K562 (cell line): Measurements from ENCODE around the gene INTS1. TPM values are rescaled to one million over a fixed set of nuclear protein-coding genes. Genes with fewer than 3 reads are reported as not detected.

Source experiments
- ATAC-seq: fragments of 200-7000 bp; cut with Tn5 transposase; 3 replicates; pipeline ENCODE4 v1.9.1; 2020; ENCODE audit warnings: moderate library complexity
- BruUV-seq: library from RNA; stranded (reverse); fragments of 400-500 nt; replicated peaks from 2 replicates; lab custom pipeline; 2021; lab: Mats Ljungman, UMichigan
- CTCF ChIA-PET: fragments of 300-600 bp; formaldehyde crosslinking; extraction: SDS; loops from one replicate; lab custom pipeline; 2021; ENCODE audit warnings: low intra/inter-chr PET ratio; lab: Yijun Ruan, JAX
- POLR2A ChIA-PET: fragments of 300-600, 350-650 bp; sonication (Branson Sonifier 250); formaldehyde crosslinking; extraction: SDS; loops from one replicate; lab custom pipeline; 2021; ENCODE audit warnings: antibody characterized with exemption, inconsistent platforms; lab: Yijun Ruan, JAX
- DNase-seq, 4 experiments: peaks; one replicate each; pipeline versions ENCODE4 v3.0.0 to v3.0.0-alpha.2; 2011 to 2018; ENCODE audit warnings: low spot score in 3 of 4, mixed read lengths in 3 of 4; ENCODE audit errors: extremely low read depth in 1 of 4
- FAIRE-seq: peaks from 2 replicates; lab custom pipeline; 2011; peaks lifted over from hg19 to GRCh38; lab: Jason Lieb, UNC
- H2AFZ ChIP-seq: 2 replicates; pipeline ENCODE4 v1.6.0; 2011; ENCODE audit warnings: low read depth, low read length, control low read depth, inconsistent platforms
- H3K27ac ChIP-seq: fragments of 200-600 bp; 3 replicates; pipeline ENCODE4 v1.8.0; 2011; ENCODE audit warnings: low read depth, mild to moderate bottlenecking, control low read depth, inconsistent platforms, low read length, moderate library complexity, mixed read lengths; ENCODE audit errors: extremely low read depth
- H3K27me3 ChIP-seq, 2 experiments: fragments of 300-600 bp in 1 of 2; 2 replicates in 1 of 2; 3 replicates in 1 of 2; pipeline versions ENCODE4 v1.6.0 to v1.8.0; 2011; ENCODE audit warnings: inconsistent platforms in 2 of 2, low read length in 2 of 2, mild to moderate bottlenecking in 1 of 2, mixed read lengths in 1 of 2, moderate library complexity in 1 of 2; ENCODE audit not compliant: control insufficient read depth in 2 of 2, insufficient read depth in 2 of 2
- H3K36me3 ChIP-seq: fragments of 300-600 bp; 3 replicates; pipeline ENCODE4 v1.8.0; 2011; ENCODE audit warnings: mild to moderate bottlenecking, low read length, inconsistent platforms; ENCODE audit not compliant: control insufficient read depth, insufficient read depth
- H3K4me1 ChIP-seq, 2 experiments: fragments of 200-600 bp in 1 of 2; replicated peaks in 1 of 2; 2 replicates in 1 of 2; 3 replicates in 1 of 2; pipeline versions ENCODE4 v1.5.1 to v1.8.0; 2011; ENCODE audit warnings: inconsistent platforms in 2 of 2, low read length in 2 of 2, mild to moderate bottlenecking in 1 of 2, mixed read lengths in 1 of 2, moderate library complexity in 1 of 2; ENCODE audit not compliant: control insufficient read depth in 2 of 2, insufficient read depth in 2 of 2
- H3K4me2 ChIP-seq: 2 replicates; pipeline ENCODE4 v1.6.1; 2011; ENCODE audit warnings: low read length, control low read depth, inconsistent platforms, mixed read lengths; ENCODE audit not compliant: insufficient read depth
- H3K4me3 ChIP-seq: fragments of 200-600 bp; sonication (generic), shearing (Covaris generic); 2 replicates; pipeline ENCODE4 v1.5.1; 2016; ENCODE audit warnings: control low read depth, inconsistent platforms
- H3K79me2 ChIP-seq: fragments of 200-600 bp; 3 replicates; pipeline ENCODE4 v1.8.0; 2011; ENCODE audit warnings: low read length, inconsistent platforms; ENCODE audit not compliant: control insufficient read depth, insufficient read depth
- H3K9ac ChIP-seq, 2 experiments: 2 replicates each; pipeline versions ENCODE4 v1.6.0 to v1.6.1; 2011; ENCODE audit warnings: low read depth in 2 of 2, low read length in 2 of 2, control low read depth in 1 of 2, inconsistent platforms in 1 of 2, mild to moderate bottlenecking in 1 of 2, mixed read lengths in 1 of 2; ENCODE audit not compliant: insufficient read depth in 1 of 2
- H3K9me1 ChIP-seq: one replicate; pipeline ENCODE4 v1.6.0; 2011; ENCODE audit warnings: inconsistent platforms, mild to moderate bottlenecking, low read length, moderate library complexity; ENCODE audit not compliant: control insufficient read depth, insufficient read depth
- H3K9me3 ChIP-seq: replicated peaks from 2 replicates; pipeline ENCODE4 v1.5.1; 2011; ENCODE audit warnings: low read depth, low read length, inconsistent platforms; ENCODE audit not compliant: control insufficient read depth, insufficient read depth
- H4K20me1 ChIP-seq: replicated peaks from 2 replicates; pipeline ENCODE4 v1.6.1; 2011; ENCODE audit warnings: low read length, inconsistent platforms, mixed read lengths; ENCODE audit not compliant: control insufficient read depth, insufficient read depth
- ATF1 ChIP-seq, 2 experiments: fragments of 450-650 bp in 1 of 2; IDR thresholded peaks; 2 replicates each; pipeline ENCODE4 v1.6.1; 2016; ENCODE audit warnings: missing compliant biosample characterization in 1 of 2, missing genetic modification characterization in 1 of 2
- BRF1 ChIP-seq: IDR thresholded peaks from 3 replicates; pipeline ENCODE4 v1.6.1; 2011; ENCODE audit warnings: borderline replicate concordance, mild to moderate bottlenecking; ENCODE audit not compliant: insufficient read length; ENCODE audit errors: extremely low read depth
- FOSL1 ChIP-seq: fragments of 200-800 bp; sonication (Bioruptor generic); conservative IDR thresholded peaks from 2 replicates; pipeline ENCODE4 v1.6.1; 2016; ENCODE audit warnings: missing genetic modification characterization, missing compliant biosample characterization
- FUS ChIP-seq: fragments of 200-400 bp; formaldehyde crosslinking; optimal IDR thresholded peaks from 2 replicates; pipeline ENCODE3; 2017; ENCODE audit warnings: low read depth, low read length
- PML ChIP-seq: IDR thresholded peaks from 2 replicates; pipeline ENCODE4 v1.6.1; 2012; ENCODE audit warnings: low read length, inconsistent platforms
- POLR2G ChIP-seq: fragments of 200-400 bp; formaldehyde crosslinking; IDR thresholded peaks from 2 replicates; pipeline ENCODE4 v1.6.1; 2017; ENCODE audit warnings: low read depth, mild to moderate bottlenecking, antibody characterized with exemption, low read length, moderate library complexity
- SPI1 ChIP-seq: IDR thresholded peaks from 2 replicates; pipeline ENCODE4 v1.6.1; 2011; ENCODE audit warnings: low read depth, low read length, control low read depth, borderline replicate concordance
- ZNF24 ChIP-seq: fragments of 450-650 bp; IDR thresholded peaks from 2 replicates; pipeline ENCODE4 v1.6.1; 2016
- WGBS: fragments of 100-300 bp; shearing (Covaris generic); methylation state at CpG from one replicate; pipeline ENCODE4 v1.1.6; 2016; ENCODE audit warnings: low coverage, mixed read lengths; ENCODE audit not compliant: insufficient coverage; ENCODE audit errors: missing lambda C conversion rate; 5-methylcytosine and 5-hydroxymethylcytosine counted together
- in situ Hi-C: fragments of 300-500 bp; cut with MboI; formaldehyde crosslinking; loops from 4 replicates; pipeline ENCODE4 v1.15.0; 2018; ENCODE audit warnings: inconsistent platforms, mixed read lengths
- intact Hi-C: fragments of 100-400 bp; cut with micrococcal nuclease; formaldehyde crosslinking; loops from 2 replicates; pipeline ENCODE4 v1.14.2; 2022
- polyA plus RNA-seq, 8 experiments: library from polyadenylated mRNA; depleted of rRNA in 4 of 8; stranded (reverse) in 5 of 8; unstranded in 3 of 8; fragments of >200 nt; fragmentation: Nextera tagmentation in 2 of 8; fragmentation: Illumina TruSeq in 1 of 8; extraction: Ambion mirVana in 2 of 8; extraction: Trizol in 1 of 8; gene quantifications; 2 replicates each; pipeline versions ENCODE4 v1.2.1 to v1.2.3, GENCODE V29; 2011 to 2014; ENCODE audit warnings: inconsistent platforms in 1 of 8, missing spikeins in 1 of 8
- total RNA-seq, 7 experiments: library from RNA; depleted of rRNA in 6 of 7; stranded (reverse); fragments of >200 nt in 6 of 7; fragmentation: Illumina TruSeq in 2 of 7; extraction: Trizol in 2 of 7; gene quantifications; 2 replicates each; pipeline versions ENCODE4 v1.2.1 to v1.2.3, GENCODE V29; 2011 to 2021; ENCODE audit warnings: low replicate concordance in 1 of 7
- TF ChIP-seq, protein P1 (sequence below): fragments of 450-650 bp; IDR thresholded peaks from 2 replicates; pipeline ENCODE4 v1.6.1; 2014; ENCODE audit warnings: low read depth, mild to moderate bottlenecking, moderate library complexity, borderline replicate concordance
- TF ChIP-seq, protein P2 (sequence below): sonication (generic); formaldehyde crosslinking; IDR thresholded peaks from 2 replicates; pipeline ENCODE4 v1.8.1; 2023; ENCODE audit warnings: mild to moderate bottlenecking, missing genetic modification reagents

The INTS1 gene
- total and polyA plus RNA-seq, 9 of the 15 experiments (the other 6 are each of a cell fraction or from before 2014, with no cell fraction given) = 0.34 to 119 (median 18.5) TPM

- ChIA-PET POLR2A (interaction anchor here (0.7 kb wide), 1 partner anchor 207 kb away, joined by 4 read pairs; no protein-coding TSS in a partner anchor), CTCF (no interaction called here)
- Histone ChIP-seq H3K36me3 (peaks cover 12% of the 10 kb centered on the region; the same call in 1 of the 3 replicates), H3K9ac (peak overlapping the region in 1 of 2 experiments; percentile 88; a peak in 2 of 4 replicates), H3K4me1 (peaks cover 6 to 66% of the 10 kb centered on the region in 2 experiments; a peak in 3 of 5 replicates), H4K20me1 (peaks cover 12% of the 10 kb centered on the region; the same call in 1 of the 2 replicates), H3K79me2 (no peaks in the 10 kb centered on the region), H2AFZ (no peak overlapping the region), H3K27ac (no peak overlapping the region), H3K9me1 (peaks cover 3% of the 10 kb centered on the region), H3K4me3 (no peak overlapping the region), H3K4me2 (no peak overlapping the region), H3K27me3 (no peaks in the 10 kb centered on the region), H3K9me3 (no peaks in the 10 kb centered on the region)
- BruUV-seq = no TSS peak
- in situ Hi-C loops (loop anchor here (5.0 kb wide), 1 partner anchor 37 kb away; no protein-coding TSS in a partner anchor), intact Hi-C loops (no loop called here)
- TF ChIP-seq SPI1 = no peak
- TF ChIP-seq, protein P1, sequence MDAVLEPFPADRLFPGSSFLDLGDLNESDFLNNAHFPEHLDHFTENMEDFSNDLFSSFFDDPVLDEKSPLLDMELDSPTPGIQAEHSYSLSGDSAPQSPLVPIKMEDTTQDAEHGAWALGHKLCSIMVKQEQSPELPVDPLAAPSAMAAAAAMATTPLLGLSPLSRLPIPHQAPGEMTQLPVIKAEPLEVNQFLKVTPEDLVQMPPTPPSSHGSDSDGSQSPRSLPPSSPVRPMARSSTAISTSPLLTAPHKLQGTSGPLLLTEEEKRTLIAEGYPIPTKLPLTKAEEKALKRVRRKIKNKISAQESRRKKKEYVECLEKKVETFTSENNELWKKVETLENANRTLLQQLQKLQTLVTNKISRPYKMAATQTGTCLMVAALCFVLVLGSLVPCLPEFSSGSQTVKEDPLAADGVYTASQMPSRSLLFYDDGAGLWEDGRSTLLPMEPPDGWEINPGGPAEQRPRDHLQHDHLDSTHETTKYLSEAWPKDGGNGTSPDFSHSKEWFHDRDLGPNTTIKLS = no peak
- TF ChIP-seq FOSL1 (tag) = no peak
- TF ChIP-seq BRF1 = no peak
- TF ChIP-seq ATF1 (CRISPR knock-in tag; IDR thresholded peaks at IDR 0.05) = no peak
- no peak for TF ChIP-seq ATF1 (tag; IDR thresholded peaks at IDR 0.05)
- TF ChIP-seq FUS = no peak
- no peak for TF ChIP-seq PML
- peak; percentile 53; the same call in 1 of the 2 replicates for TF ChIP-seq ZNF24
- TF ChIP-seq, protein P2, sequence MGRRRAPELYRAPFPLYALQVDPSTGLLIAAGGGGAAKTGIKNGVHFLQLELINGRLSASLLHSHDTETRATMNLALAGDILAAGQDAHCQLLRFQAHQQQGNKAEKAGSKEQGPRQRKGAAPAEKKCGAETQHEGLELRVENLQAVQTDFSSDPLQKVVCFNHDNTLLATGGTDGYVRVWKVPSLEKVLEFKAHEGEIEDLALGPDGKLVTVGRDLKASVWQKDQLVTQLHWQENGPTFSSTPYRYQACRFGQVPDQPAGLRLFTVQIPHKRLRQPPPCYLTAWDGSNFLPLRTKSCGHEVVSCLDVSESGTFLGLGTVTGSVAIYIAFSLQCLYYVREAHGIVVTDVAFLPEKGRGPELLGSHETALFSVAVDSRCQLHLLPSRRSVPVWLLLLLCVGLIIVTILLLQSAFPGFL = no peak
- TF ChIP-seq POLR2G = peak; percentile 22
- no peak for ATAC-seq
- no peak for FAIRE-seq
- DNase-seq = no peak
- 75% methylated on average over 21 of the region's 32 CpGs for WGBS
These were observed 73.9 kb downstream of the INTS1 start for GRCh38 chr7:1430056-1430845.
